Smooth muscle cell (in vitro differentiated cells): ENCODE measurements around the gene E2F2. TPM values are rescaled to one million over a fixed set of nuclear protein-coding genes. Genes with fewer than 3 reads are reported as not detected.

Experiments used
- DNase-seq: peaks from one replicate; lab custom pipeline; 2025; ENCODE audit not compliant: unreplicated experiment; lab: John Stamatoyannopoulos, UW
- H2AFZ ChIP-seq: fragments of 200-600 bp; sonication (generic); 2 replicates; pipeline ENCODE4 v1.6.0; 2016; ENCODE audit warnings: antibody characterized with exemption, low read depth, mild to moderate bottlenecking
- H3F3A ChIP-seq: fragments of 200-600 bp; sonication (generic); 2 replicates; pipeline ENCODE4 v1.6.0; 2017; ENCODE audit warnings: antibody characterized with exemption, low read depth
- H3K27ac ChIP-seq: fragments of 200-600 bp; sonication (generic); 2 replicates; pipeline ENCODE4 v1.5.1; 2016; ENCODE audit warnings: low read depth, mild to moderate bottlenecking
- H3K27me3 ChIP-seq: fragments of 200-600 bp; sonication (generic); 2 replicates; pipeline ENCODE4 v1.6.1; 2016; ENCODE audit warnings: low read depth, mild to moderate bottlenecking
- H3K36me3 ChIP-seq: fragments of 200-600 bp; sonication (generic); 2 replicates; pipeline ENCODE4 v1.5.1; 2016; ENCODE audit warnings: low read depth
- H3K4me1 ChIP-seq: fragments of 200-600 bp; sonication (generic); 2 replicates; pipeline ENCODE4 v1.5.1; 2016; ENCODE audit warnings: low read depth
- H3K4me2 ChIP-seq: fragments of 200-600 bp; sonication (generic); 2 replicates; pipeline ENCODE4 v1.6.0; 2016; ENCODE audit warnings: mild to moderate bottlenecking
- H3K4me3 ChIP-seq: fragments of 200-600 bp; sonication (generic); 2 replicates; pipeline ENCODE4 v1.5.1; 2016; ENCODE audit warnings: mild to moderate bottlenecking
- H3K79me2 ChIP-seq: fragments of 200-600 bp; sonication (generic); 2 replicates; pipeline ENCODE4 v1.6.0; 2016; ENCODE audit warnings: low read depth, mild to moderate bottlenecking
- H3K9ac ChIP-seq: fragments of 200-600 bp; sonication (generic); 2 replicates; pipeline ENCODE4 v1.6.0; 2016; ENCODE audit warnings: low read depth
- H3K9me3 ChIP-seq: fragments of 200-600 bp; sonication (generic); replicated peaks from 2 replicates; pipeline ENCODE4 v1.5.1; 2016; ENCODE audit warnings: low read depth
- H4K20me1 ChIP-seq: fragments of 200-600 bp; sonication (generic); 2 replicates; pipeline ENCODE4 v1.6.0; 2016; ENCODE audit warnings: low read depth
- WGBS: methylation state at CpG from one replicate; pipeline ENCODE4 v1.1.7; 2016; ENCODE audit warnings: low lambda C conversion rate; 5-methylcytosine and 5-hydroxymethylcytosine counted together
- polyA plus RNA-seq: library from polyadenylated mRNA; unstranded; fragments of >200 nt; fragmentation: Nextera tagmentation; extraction: Ambion mirVana; gene quantifications from 2 replicates; pipeline ENCODE4 v1.2.1, GENCODE V29; 2016
- total RNA-seq: library from RNA; depleted of rRNA; stranded (reverse); fragments of >200 nt; gene quantifications from 2 replicates; pipeline ENCODE4 v1.2.3, GENCODE V29; 2014
- TF ChIP-seq, protein P1 (sequence below): fragments of 200-600 bp; sonication (generic); IDR thresholded peaks from 2 replicates; pipeline ENCODE4 v1.5.1; 2017; ENCODE audit warnings: borderline replicate concordance, mild to moderate bottlenecking, antibody characterized with exemption; ENCODE audit not compliant: insufficient read depth, poor library complexity, severe bottlenecking

The E2F2 gene
- total and polyA plus RNA-seq, 2 experiments from 2014 or later: 0.63 to 1.4 TPM

DNA sequence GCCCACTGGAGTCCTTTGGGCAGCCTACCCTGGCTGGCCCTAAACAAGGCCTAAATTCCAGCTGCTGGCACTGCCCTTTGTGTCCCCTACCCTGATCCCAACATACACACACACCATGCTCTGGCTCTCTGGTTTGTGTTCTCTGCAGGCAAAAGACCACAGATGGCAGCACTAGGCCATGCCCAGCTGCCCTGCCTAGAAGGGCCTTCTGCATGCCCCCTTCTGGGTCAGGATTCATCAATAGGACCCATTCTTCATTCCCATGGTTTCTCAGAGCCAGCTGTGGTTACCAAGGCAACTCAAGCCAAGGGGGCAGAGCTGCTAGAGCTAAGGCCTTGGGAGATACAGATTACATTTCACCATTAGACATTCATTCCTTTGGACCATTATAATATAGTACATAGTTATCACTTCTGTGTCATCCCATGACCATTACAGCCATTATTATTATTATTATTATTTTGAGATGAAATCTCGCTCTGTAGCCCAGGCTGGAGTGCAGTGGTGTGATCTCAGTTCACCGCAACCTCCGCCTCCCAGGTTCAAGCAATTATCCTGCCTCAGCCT is 64.5 kb downstream of the E2F2 start:
- 99% methylated on average over 3 of the region's 3 CpGs for WGBS
- Histone ChIP-seq H4K20me1 (peaks cover 68% of the 10 kb centered on the region), H3K4me1 (no peaks in the 10 kb centered on the region), H3F3A (no peaks in the 10 kb centered on the region), H3K4me2 (no peak overlapping the region), H3K27ac (no peak overlapping the region), H3K36me3 (no peaks in the 10 kb centered on the region), H3K79me2 (peaks cover 4% of the 10 kb centered on the region), H3K9me3 (no peaks in the 10 kb centered on the region), H3K9ac (no peak overlapping the region), H3K4me3 (no peak overlapping the region), H3K27me3 (no peaks in the 10 kb centered on the region), H2AFZ (no peak overlapping the region)
- no peak for DNase-seq
- TF ChIP-seq, protein P1, sequence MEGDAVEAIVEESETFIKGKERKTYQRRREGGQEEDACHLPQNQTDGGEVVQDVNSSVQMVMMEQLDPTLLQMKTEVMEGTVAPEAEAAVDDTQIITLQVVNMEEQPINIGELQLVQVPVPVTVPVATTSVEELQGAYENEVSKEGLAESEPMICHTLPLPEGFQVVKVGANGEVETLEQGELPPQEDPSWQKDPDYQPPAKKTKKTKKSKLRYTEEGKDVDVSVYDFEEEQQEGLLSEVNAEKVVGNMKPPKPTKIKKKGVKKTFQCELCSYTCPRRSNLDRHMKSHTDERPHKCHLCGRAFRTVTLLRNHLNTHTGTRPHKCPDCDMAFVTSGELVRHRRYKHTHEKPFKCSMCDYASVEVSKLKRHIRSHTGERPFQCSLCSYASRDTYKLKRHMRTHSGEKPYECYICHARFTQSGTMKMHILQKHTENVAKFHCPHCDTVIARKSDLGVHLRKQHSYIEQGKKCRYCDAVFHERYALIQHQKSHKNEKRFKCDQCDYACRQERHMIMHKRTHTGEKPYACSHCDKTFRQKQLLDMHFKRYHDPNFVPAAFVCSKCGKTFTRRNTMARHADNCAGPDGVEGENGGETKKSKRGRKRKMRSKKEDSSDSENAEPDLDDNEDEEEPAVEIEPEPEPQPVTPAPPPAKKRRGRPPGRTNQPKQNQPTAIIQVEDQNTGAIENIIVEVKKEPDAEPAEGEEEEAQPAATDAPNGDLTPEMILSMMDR: no peak

DNA sequence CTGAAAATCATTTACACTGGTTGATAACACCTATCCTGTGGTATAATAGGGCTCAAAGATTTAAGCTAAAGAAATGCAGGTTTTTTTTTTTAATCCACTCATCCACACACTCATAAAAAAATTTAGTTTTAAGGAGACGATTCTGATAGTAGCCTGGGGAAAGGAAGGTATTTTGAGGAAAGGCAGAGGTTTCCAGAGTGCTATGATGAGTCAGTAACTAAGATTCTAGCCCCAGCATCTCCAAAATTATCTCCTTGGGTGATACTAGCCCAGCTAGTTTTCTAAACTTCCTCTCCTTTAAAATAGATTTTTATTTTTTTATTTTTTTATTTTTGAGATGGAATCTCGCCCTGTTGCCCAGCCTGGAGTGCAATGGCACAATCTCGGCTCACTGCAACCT is 67.7 kb downstream of the E2F2 start:
- H3K9ac ChIP-seq: no peak overlapping the region
- no peaks in the 10 kb centered on the region for H3K36me3 ChIP-seq
- no peak for DNase-seq
- no peak overlapping the region for H3K4me2 ChIP-seq
- TF ChIP-seq, protein P1: no peak
- H2AFZ ChIP-seq: no peak overlapping the region
- no peaks in the 10 kb centered on the region for H3K4me1 ChIP-seq
- H3K27me3 ChIP-seq: no peaks in the 10 kb centered on the region
- WGBS: 80% methylated on average over 3 of the region's 3 CpGs
- H3F3A ChIP-seq: no peaks in the 10 kb centered on the region
- H3K27ac ChIP-seq: no peak overlapping the region
- peaks cover 52% of the 10 kb centered on the region for H4K20me1 ChIP-seq
- no peaks in the 10 kb centered on the region for H3K9me3 ChIP-seq
- no peaks in the 10 kb centered on the region for H3K79me2 ChIP-seq
- no peak overlapping the region for H3K4me3 ChIP-seq

DNA sequence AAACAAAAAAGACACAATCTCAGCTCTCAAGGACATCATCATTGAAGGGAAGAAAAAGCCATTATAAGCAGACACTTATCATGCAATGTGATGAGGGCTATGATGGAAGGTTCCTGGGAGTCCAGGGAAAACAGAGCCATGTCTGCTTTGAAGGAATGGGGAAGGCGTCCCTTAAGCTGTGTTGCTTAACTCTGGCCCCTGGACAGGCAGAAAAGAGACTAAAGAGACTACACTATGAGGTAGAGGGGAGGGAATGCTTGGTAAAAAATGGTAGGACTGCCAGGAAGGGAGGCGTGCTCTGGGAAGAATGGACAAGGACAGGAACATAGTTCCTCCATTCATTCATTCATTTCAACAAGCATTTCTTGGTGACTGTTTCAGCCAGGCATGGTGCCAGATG is 68.3 kb downstream of the E2F2 start:
- 94% methylated on average over 2 of the region's 2 CpGs for WGBS
- H3K36me3 ChIP-seq: no peaks in the 10 kb centered on the region
- H2AFZ ChIP-seq: no peak overlapping the region
- H3K4me1 ChIP-seq: no peaks in the 10 kb centered on the region
- no peak overlapping the region for H3K9ac ChIP-seq
- no peaks in the 10 kb centered on the region for H3K9me3 ChIP-seq
- H4K20me1 ChIP-seq: peaks cover 48% of the 10 kb centered on the region
- no peak overlapping the region for H3K4me3 ChIP-seq
- H3K79me2 ChIP-seq: no peaks in the 10 kb centered on the region
- H3K27ac ChIP-seq: no peak overlapping the region
- TF ChIP-seq, protein P1: no peak
- H3K4me2 ChIP-seq: no peak overlapping the region
- no peaks in the 10 kb centered on the region for H3K27me3 ChIP-seq
- DNase-seq: no peak
- no peaks in the 10 kb centered on the region for H3F3A ChIP-seq

DNA sequence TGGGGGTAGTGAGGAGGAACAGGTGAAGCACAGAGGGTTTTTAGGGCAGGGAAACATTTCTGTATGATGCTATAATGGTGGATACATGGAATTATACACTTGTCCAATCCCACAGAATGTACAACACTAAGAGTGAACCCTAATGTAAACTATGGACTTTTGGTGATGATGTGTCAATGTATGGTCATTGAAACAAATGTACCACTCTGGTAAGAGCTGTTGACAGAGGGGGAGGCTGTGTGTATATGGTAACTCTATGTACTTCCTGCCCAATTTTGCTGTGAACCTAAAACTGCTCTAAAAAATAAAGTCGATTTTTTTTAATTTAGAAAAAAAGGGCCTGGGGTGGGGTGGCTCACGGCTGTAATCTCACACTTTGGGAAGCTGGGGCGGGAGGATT is 70.0 kb downstream of the E2F2 start:
- no peak overlapping the region for H3K27ac ChIP-seq
- no peak for DNase-seq
- H3K9ac ChIP-seq: no peak overlapping the region
- H3K9me3 ChIP-seq: no peaks in the 10 kb centered on the region
- no peak overlapping the region for H3K4me3 ChIP-seq
- H3K79me2 ChIP-seq: no peaks in the 10 kb centered on the region
- TF ChIP-seq, protein P1: no peak
- H3K4me1 ChIP-seq: no peaks in the 10 kb centered on the region
- no peak overlapping the region for H3K4me2 ChIP-seq
- no peaks in the 10 kb centered on the region for H3F3A ChIP-seq
- WGBS: 92% methylated on average over 3 of the region's 3 CpGs
- H2AFZ ChIP-seq: no peak overlapping the region
- no peaks in the 10 kb centered on the region for H3K36me3 ChIP-seq
- peaks cover 43% of the 10 kb centered on the region for H4K20me1 ChIP-seq
- no peaks in the 10 kb centered on the region for H3K27me3 ChIP-seq
